Urinary bladder (tissue), 4 donors: ENCODE data around the gene PTGIR. TPM values are rescaled to one million over a fixed set of nuclear protein-coding genes. Genes with fewer than 3 reads are reported as not detected.

Experiments used
- DNase-seq: peaks from one replicate; pipeline ENCODE4 v3.0.0-alpha.2; 2015; ENCODE audit errors: extremely low spot score
- H3K27ac ChIP-seq: one replicate; pipeline ENCODE4 v1.5.1; 2013; ENCODE audit warnings: low read depth, mild to moderate bottlenecking, moderate library complexity
- H3K36me3 ChIP-seq: one replicate; pipeline ENCODE4 v1.6.1; 2013; ENCODE audit warnings: mild to moderate bottlenecking, moderate library complexity; ENCODE audit not compliant: insufficient read depth
- H3K4me1 ChIP-seq: one replicate; pipeline ENCODE4 v1.6.1; 2013; ENCODE audit warnings: mild to moderate bottlenecking, moderate library complexity; ENCODE audit not compliant: insufficient read depth
- H3K4me3 ChIP-seq: one replicate; pipeline ENCODE4 v1.5.1; 2013; ENCODE audit warnings: low read depth, low read length
- WGBS: extraction: QIAGEN DNeasy Blood & Tissue Kit; methylation state at CpG from one replicate; pipeline ENCODE4 v1.1.7; 2013; 5-methylcytosine and 5-hydroxymethylcytosine counted together
- polyA plus RNA-seq: library from polyadenylated mRNA; stranded (reverse); fragments of 200-250 nt; gene quantifications from one replicate; pipeline ENCODE4 v1.2.3, GENCODE V29; 2013
- total RNA-seq: library from RNA; depleted of rRNA; stranded (reverse); fragments of >200 nt; gene quantifications from one replicate; pipeline ENCODE4 v1.2.3, GENCODE V29; 2014
- donor health status: healthy with polysubstance abuse.
- donor health status: healthy.

The PTGIR gene
- total and polyA plus RNA-seq, 2 donors: 2.6 to 4.0 TPM

- Histone ChIP-seq H3K4me3 (no peak overlapping the region), H3K36me3 (no peaks in the 10 kb centered on the region), H3K4me1 (no peaks in the 10 kb centered on the region), H3K27ac (no peak overlapping the region)
- no peak for DNase-seq
- 73% methylated on average over 3 of the region's 3 CpGs for WGBS
Observed at GRCh38 chr19:46587861-46588260, 37.0 kb downstream of the PTGIR start.

DNA sequence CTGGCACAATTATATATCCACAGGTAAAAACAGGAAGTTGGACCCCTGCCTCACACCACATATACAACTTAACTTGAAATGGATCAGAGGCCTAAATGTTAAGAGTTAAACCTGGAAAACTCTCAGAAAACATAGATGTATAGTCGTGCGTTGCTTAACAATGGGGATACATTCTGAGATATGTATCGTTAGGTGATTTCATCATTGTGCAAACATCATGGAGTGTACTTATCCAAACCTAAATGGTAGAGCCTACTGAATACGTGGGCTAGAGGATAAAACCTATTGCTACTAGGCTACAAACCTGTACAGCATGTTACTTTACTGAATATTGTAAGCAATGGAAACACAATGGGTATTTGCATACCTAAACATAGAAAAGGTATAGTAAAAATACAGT, 38.6 kb downstream of the PTGIR start:
- WGBS: 84% methylated on average over 4 of the region's 4 CpGs
- no peak for DNase-seq
- no peak overlapping the region for H3K4me3 ChIP-seq
- H3K27ac ChIP-seq: no peak overlapping the region
- H3K4me1 ChIP-seq: no peaks in the 10 kb centered on the region
- H3K36me3 ChIP-seq: no peaks in the 10 kb centered on the region

- Histone ChIP-seq H3K4me1 (no peaks in the 10 kb centered on the region), H3K36me3 (no peaks in the 10 kb centered on the region), H3K27ac (no peak overlapping the region), H3K4me3 (no peak overlapping the region)
- DNase-seq: no peak
- 89% methylated on average over 1 of the region's 1 CpG for WGBS
Observed at GRCh38 chr19:46585539-46585938, 39.4 kb downstream of the PTGIR start.

- H3K36me3 ChIP-seq: no peaks in the 10 kb centered on the region
- 82% methylated on average over 2 of the region's 2 CpGs for WGBS
- H3K4me1 ChIP-seq: no peaks in the 10 kb centered on the region
- no peak overlapping the region for H3K4me3 ChIP-seq
- H3K27ac ChIP-seq: no peak overlapping the region
- no peak for DNase-seq
Observed at GRCh38 chr19:46580247-46580646, 44.6 kb downstream of the PTGIR start.

- H3K27ac ChIP-seq: no peak overlapping the region
- no peak overlapping the region for H3K4me3 ChIP-seq
- DNase-seq: no peak
- WGBS: 43% methylated on average over 8 of the region's 8 CpGs
- no peaks in the 10 kb centered on the region for H3K4me1 ChIP-seq
- no peaks in the 10 kb centered on the region for H3K36me3 ChIP-seq
Observed at GRCh38 chr19:46579361-46579879, 45.5 kb downstream of the PTGIR start.

DNA sequence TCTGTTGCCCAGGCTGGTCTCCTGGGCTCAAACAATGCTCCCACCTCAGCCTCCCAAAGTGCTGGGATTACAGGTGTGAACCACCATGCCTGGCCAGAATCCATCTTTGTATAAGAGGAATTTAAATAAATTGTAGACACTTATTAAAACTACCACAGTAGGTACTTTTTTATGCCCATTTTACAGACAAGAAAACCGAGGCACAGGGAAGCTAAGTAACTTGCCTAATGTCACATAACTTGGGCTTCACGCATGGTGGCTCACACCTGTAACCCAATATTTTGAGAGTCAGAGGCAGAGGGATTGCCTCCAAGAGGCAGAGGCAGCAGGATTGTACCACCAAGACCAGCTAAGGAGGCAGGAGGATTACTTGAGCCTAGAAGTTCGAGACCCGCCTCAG, 46.4 kb downstream of the PTGIR start:
- Histone ChIP-seq H3K4me3 (no peak overlapping the region), H3K36me3 (no peaks in the 10 kb centered on the region), H3K4me1 (no peaks in the 10 kb centered on the region), H3K27ac (no peak overlapping the region)
- 99% methylated on average over 4 of the region's 4 CpGs for WGBS
- DNase-seq: no peak

GRCh38 chr19:46574533-46574932, 50.4 kb downstream of the PTGIR start:
- H3K4me1 ChIP-seq: no peaks in the 10 kb centered on the region
- 41% methylated on average over 11 of the region's 11 CpGs for WGBS
- no peaks in the 10 kb centered on the region for H3K36me3 ChIP-seq
- no peak overlapping the region for H3K27ac ChIP-seq
- H3K4me3 ChIP-seq: no peak overlapping the region
- no peak for DNase-seq

DNA sequence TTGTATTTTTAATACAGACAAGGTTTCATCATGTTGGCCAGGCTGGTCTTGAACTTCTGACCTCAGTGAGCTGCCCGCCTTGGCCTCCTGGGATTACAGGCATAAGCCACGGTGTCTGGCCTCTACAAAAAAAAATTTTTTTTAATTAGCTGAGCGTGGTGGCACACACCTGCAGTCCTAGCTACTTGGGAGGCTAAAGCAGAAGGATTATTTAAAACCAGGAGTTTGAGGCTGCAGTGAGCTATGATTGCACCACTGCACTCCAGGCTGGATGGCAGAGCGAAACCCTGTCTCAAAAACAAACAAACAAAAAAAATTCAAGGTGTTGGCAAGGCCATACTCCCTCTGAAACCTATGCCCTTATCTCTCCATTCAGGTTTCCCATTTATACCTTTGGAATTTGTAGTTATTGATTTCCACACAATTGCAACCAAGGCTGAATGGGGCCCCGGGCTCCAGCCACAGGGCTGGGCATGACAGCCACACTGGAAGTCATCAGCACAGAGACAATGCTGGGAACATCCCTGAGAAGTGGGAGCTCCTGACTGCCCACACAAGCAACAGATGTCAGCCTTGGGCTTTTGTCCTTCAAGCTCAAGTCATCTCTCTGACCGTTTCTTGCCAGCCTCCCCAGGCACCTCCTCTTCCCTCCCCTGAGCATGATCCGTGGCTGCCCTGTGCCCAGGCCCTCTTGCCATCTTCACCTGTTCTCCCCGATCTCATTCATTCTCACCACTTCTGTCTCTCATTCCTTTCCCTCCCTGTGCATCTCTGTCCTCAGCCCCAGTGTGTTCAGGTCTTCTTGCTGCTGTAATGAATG, 51.0 kb downstream of the PTGIR start:
- no peak overlapping the region for H3K27ac ChIP-seq
- no peaks in the 10 kb centered on the region for H3K4me1 ChIP-seq
- H3K4me3 ChIP-seq: no peak overlapping the region
- DNase-seq: no peak
- WGBS: 77% methylated on average over 8 of the region's 8 CpGs
- no peaks in the 10 kb centered on the region for H3K36me3 ChIP-seq

DNA sequence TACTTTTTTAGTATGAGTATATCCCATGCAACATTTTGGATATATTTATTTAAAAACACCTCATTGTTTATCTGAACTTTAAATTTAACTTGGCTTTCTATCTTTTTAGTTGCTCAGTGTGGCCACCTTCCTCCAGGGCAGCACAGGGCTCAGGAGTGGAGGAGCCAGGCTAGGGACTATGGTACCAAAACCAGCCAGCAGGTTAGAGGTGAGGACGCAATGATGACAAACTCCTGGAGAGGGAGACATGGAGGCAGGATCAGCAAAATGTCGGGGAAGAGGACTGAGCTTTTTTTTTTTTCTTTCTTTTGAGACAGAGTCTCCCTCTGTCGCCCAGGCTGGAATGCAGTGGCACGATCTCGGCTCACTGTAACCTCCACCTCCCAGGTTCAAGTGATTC, 53.4 kb downstream of the PTGIR start:
- Histone ChIP-seq H3K4me1 (no peaks in the 10 kb centered on the region), H3K36me3 (no peaks in the 10 kb centered on the region), H3K4me3 (no peak overlapping the region), H3K27ac (no peak overlapping the region)
- 57% methylated on average over 5 of the region's 5 CpGs for WGBS
- DNase-seq: no peak

Other genes starting within 250 kb of the PTGIR start
- gene CCDC8, start 211.5 kb downstream of the PTGIR start, total RNA-seq: 42.6 TPM
- gene CCDC8, start 211.5 kb downstream of the PTGIR start, polyA plus RNA-seq: 20.4 TPM
- gene PNMA8C, start 196.2 kb downstream of the PTGIR start, total RNA-seq: 1.6 TPM
- gene PNMA8C, start 196.2 kb downstream of the PTGIR start, polyA plus RNA-seq: 0.68 TPM
- 14.3 TPM for gene PNMA8A, start 153.5 kb downstream of the PTGIR start, total RNA-seq
- gene PNMA8A, start 153.5 kb downstream of the PTGIR start, polyA plus RNA-seq: 16.3 TPM
- gene PNMA8B, start 129.2 kb downstream of the PTGIR start, total RNA-seq: 4.0 TPM
- gene PNMA8B, start 129.2 kb downstream of the PTGIR start, polyA plus RNA-seq: 2.8 TPM
- 121 TPM for gene CALM3, start 23.8 kb downstream of the PTGIR start, total RNA-seq
- gene CALM3, start 23.8 kb downstream of the PTGIR start, polyA plus RNA-seq: 309 TPM
- not detected for gene GNG8, start 11.1 kb upstream of the PTGIR start, total RNA-seq
- gene GNG8, start 11.1 kb upstream of the PTGIR start, polyA plus RNA-seq: not detected
- gene DACT3, start 36.1 kb upstream of the PTGIR start, total RNA-seq: 20.0 TPM
- 78.9 TPM for gene DACT3, start 36.1 kb upstream of the PTGIR start, polyA plus RNA-seq
- gene PRKD2, start 92.0 kb upstream of the PTGIR start, total RNA-seq: 12.1 TPM
- 29.9 TPM for gene PRKD2, start 92.0 kb upstream of the PTGIR start, polyA plus RNA-seq
- gene FKRP, start 121.0 kb upstream of the PTGIR start, total RNA-seq: 10.6 TPM
- gene FKRP, start 121.0 kb upstream of the PTGIR start, polyA plus RNA-seq: 19.3 TPM
- gene STRN4, start 121.4 kb upstream of the PTGIR start, total RNA-seq: 34.5 TPM
- 87.8 TPM for gene STRN4, start 121.4 kb upstream of the PTGIR start, polyA plus RNA-seq
- gene SLC1A5, start 163.5 kb upstream of the PTGIR start, total RNA-seq: 37.1 TPM
- 163 TPM for gene SLC1A5, start 163.5 kb upstream of the PTGIR start, polyA plus RNA-seq
- gene AP2S1, start 225.8 kb upstream of the PTGIR start, total RNA-seq: 43.5 TPM
- gene AP2S1, start 225.8 kb upstream of the PTGIR start, polyA plus RNA-seq: 117 TPM
- gene ARHGAP35, start 235.9 kb upstream of the PTGIR start, total RNA-seq: 33.0 TPM
- gene ARHGAP35, start 235.9 kb upstream of the PTGIR start, polyA plus RNA-seq: 28.3 TPM